HG02852 (cell line): ENCODE measurements around the gene TACR2.
"Not testable (repeated sequence)": the region's sequence is repeated elsewhere in the genome, so short reads cannot be mapped to it uniquely, and the experiment has no call there.

ENCODE experiments used
- ATAC-seq: cut with Tn5 transposase; IDR thresholded peaks from one replicate; pipeline ENCODE4 v1.9.1; 2021; ENCODE audit warnings: mild to moderate bottlenecking, moderate library complexity; ENCODE audit not compliant: unreplicated experiment

Gene TACR2

GRCh38 chr10:69451209-69451783 lies 34.6 kb upstream of the TACR2 start, which contains the start of gene TSPAN15:
TSS of gene TSPAN15 (plus strand) at chr10:69451465. CDS start at chr10:69451595, 130 bp downstream.
- peak; percentile 88 for ATAC-seq

- not testable (repeated sequence) for ATAC-seq
Measured at GRCh38 chr10:69450395-69450794, 33.7 kb upstream of the TACR2 start.

GRCh38 chr10:69449841-69450240 lies 33.1 kb upstream of the TACR2 start:
- no peak for ATAC-seq

DNA sequence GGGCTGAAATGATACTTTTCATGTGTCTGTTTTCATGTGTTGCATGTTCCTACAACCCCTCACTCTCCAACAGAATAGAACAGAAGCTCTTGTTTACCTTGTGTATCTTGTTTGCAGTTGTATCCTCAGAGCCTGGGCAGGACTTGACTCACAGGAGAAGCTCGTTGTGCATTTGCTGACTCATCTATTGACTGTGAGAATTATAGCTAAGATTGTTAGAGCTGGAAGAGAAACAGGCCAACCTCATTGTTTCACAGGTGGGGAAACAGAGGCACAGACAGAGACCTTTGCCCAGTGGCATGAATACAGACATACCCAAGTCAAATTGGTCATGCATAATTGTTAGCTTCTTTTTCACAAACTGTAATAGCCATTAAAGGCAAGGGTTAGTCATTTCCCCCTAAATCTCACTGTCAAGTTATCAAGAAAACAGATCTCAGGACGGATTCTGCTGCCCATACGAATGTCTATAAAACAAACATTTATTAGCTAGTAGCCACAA lies 30.0 kb upstream of the TACR2 start:
- no peak for ATAC-seq

DNA sequence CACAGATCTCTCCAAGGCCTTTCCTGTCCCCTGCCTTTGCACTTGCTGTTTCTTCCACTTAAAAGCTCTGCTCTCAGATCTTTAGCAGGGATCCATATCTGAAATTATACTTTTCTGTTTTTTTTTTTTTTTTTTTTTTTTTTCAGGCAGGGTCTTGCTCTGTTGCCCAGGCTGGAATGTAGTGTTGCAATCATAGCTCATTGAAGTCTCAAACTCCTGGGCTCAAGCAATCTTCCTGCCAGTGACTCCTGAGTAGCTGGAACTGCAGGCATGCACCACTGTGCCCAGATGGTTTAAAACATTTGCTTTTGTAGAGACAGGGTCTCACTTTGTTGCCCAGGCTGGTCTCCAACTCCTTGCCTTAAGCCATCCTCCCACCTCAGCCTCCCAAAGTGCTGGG lies 29.5 kb upstream of the TACR2 start:
- no peak for ATAC-seq

DNA sequence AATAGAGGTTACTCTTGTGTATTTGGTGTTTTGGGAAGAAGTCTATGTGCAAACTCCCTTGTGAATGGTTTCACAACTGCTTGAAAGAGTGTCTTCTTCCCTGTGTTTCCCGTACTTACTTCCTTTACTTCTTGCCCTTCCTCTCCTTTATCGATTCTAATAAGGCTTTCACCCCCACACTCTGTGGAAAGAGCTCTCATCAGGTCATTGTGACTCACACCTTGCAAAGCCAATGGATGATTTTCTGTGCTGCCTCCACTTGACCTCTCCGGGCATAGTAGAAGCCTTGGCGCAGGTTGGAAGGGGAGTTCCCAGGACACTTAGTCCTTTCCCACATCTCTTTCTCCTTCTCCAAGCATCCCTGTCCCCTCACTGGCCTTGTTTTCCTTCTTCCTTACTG lies 28.3 kb upstream of the TACR2 start:
- no peak for ATAC-seq

DNA sequence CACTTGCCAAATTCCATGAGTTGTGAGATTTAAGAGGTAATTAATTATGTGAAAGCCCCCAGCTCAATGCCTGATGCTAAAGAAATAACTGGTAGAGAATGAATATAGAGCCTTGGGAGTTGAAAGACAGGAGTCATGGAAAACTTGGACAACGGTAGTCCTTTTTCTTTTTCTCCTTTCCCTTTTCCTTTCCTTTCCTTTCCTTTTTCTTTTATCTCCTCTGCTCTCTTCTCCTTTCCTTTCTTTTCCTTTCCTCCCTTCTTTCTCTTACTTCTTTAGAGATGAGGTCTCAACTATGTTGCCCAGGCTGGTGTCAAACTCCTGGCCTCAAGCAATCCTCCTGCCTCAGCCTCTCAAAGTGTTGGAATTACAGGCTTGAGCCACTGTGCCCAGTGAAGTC lies 26.6 kb upstream of the TACR2 start:
- no peak for ATAC-seq

GRCh38 chr10:69439813-69440506 lies 23.2 kb upstream of the TACR2 start:
- ATAC-seq: no peak

DNA sequence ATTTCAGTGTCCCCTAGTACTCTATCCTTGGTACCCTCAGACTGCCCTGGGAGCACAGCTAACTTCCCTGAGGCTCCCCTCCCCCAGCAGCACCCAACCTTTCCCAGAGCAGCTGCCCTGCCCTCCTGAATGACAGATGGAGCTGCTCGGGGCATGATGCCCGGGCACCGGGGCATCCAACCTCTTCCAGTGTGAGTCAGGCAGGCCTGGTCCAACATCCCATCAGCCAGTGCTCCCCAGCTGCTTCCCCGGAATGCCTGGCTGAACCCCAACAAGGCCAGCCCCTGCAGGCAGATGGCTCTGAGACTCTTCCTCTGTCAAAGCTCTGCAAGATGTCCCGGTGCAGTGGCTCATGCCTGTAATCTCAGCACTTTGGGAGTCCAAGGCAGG lies 22.6 kb upstream of the TACR2 start:
- ATAC-seq: no peak

GRCh38 chr10:69438536-69439349 lies 22.0 kb upstream of the TACR2 start:
- ATAC-seq: no peak

- ATAC-seq: no peak
Measured at GRCh38 chr10:69437321-69438259, 20.9 kb upstream of the TACR2 start.

- no peak for ATAC-seq
Measured at GRCh38 chr10:69435966-69436520, 19.3 kb upstream of the TACR2 start.

GRCh38 chr10:69434926-69435325 lies 18.2 kb upstream of the TACR2 start:
- ATAC-seq: no peak

DNA sequence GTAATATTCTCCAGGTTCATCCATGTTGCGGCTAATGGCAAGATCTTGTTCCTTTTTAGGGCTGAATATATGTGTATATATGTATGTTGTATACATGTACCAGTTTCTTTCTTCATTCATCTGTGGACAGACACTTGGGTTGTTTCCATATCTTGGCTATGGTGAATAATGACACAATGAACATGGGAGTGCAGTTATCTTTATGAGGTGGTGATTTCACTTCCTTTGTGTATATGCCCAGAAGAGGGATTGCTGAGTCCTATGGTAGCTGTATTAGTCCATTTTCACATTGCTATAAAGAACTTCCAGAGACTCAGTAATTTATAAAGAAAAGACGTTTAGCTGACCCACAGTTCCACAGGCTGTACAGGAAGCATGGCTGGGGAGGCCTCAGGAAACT lies 17.5 kb upstream of the TACR2 start:
- ATAC-seq: no peak

- no peak for ATAC-seq
Measured at GRCh38 chr10:69428165-69428564, 11.4 kb upstream of the TACR2 start.

DNA sequence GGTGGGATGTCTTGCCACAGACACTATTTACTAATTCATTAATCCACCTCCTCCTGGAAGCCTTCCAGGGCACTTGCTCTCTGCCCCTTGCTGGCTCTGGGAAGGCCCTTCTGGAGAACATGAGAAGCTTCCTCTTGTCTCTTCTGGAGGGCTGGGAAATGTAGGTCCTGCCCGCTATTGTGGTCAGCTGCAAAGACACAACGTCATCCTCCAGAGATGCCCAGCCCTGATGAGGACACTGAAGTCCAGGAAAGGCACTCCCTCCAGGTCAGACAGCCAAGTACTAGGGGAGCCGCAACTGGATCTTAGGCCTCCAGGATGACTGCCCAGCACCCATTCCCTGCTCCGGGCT lies 9.6 kb upstream of the TACR2 start:
- no peak for ATAC-seq

DNA sequence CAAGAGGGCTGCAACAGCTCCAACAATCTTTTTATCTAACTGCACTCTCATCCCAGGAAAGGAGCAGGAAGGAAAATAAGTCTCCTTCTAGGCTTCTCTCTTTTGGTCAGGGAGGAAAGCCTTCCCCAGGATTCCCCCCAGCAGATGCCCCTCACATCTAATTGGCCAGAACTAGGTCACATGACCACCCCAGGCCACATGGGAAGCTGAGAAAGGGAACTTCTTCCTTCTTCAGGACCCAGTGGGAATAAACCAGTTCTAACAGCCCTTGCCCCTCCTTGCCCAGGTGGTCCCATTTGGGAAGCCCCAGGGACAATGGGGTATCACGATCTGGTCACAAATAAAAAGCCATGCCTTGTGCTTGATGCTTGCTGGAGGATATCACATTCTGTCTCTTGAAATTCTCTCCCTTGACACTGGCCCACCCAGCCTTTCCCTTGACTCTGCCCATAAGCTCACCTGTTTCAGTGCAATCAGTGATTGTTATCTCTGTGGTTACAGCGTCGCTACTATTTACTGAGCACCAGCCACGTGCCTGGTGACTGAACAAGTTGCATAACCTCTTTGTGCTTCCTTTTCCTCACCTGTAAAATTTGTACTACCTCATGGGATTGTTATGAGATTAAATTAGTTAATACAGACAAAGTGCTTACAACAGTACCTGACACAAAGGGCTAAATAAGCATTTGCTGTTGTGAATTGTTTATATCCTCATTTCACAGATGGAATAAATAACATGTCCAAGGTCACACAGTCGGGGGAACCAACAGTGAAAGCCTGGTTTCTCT lies 9.0 kb upstream of the TACR2 start:
- no peak for ATAC-seq

DNA sequence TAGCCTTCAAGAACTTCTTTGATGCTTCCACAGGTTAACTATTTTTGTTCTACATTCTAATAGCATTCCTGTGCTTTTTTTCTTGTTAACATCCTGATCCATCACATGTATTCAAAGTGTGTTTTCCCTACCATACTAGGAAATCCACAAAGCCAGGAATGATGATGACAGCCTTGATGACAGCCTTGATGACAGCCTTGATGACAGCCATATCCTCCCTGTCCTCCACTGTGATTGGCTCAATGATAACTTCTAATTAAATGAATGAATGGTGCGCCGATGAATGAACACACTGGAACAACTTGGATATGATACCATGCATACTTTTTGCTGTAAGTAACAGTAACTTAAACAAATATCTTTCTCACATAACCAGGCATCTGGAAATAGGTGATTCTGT lies 8.3 kb upstream of the TACR2 start:
- no peak for ATAC-seq

DNA sequence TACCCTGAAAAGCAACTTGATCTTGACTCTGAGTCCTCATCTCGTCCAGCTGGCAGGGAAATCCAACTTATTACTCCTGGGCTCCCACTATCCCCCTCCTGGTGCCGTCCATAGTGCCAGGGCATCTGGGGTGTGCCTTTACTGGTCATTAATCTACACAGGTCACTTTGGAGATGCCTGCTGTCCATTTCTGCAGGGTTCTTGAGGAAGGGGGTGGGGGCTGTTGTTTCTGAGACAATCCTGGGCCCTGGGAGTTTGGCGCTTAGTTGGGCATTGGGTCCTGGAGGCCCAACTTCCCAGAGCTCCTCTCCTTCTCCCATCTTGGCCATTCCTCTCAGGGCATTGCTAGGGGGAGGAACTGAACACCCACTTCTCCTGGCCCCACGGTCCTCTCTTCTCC lies 6.0 kb upstream of the TACR2 start:
- ATAC-seq: no peak
